ENCODE data around the gene TMEM59L. TPM values are rescaled to one million over a fixed set of nuclear protein-coding genes. Genes with fewer than 3 reads are reported as not detected.

TMEM59L gene
- total and polyA plus RNA-seq, 2 of the 13 experiments (the other 11 are each of a cell fraction or from before 2014, with no cell fraction given), result 0.97 to 5.5 TPM

- Histone ChIP-seq H3K4me1 (ENCODE audit: insufficient read depth, low read length) (peaks cover 10% of the 10 kb centered on the region), H3K9ac (ENCODE audit: insufficient read depth, low read depth, low read length) (no peak overlapping the region), H3K27ac (ENCODE audit: extremely low read length, insufficient read depth, low read length) (no peak overlapping the region), H3K27me3 (ENCODE audit: control insufficient read depth in 1 of 2, insufficient read depth in 2 of 2, low read length in 2 of 2) (no peaks in the 10 kb centered on the region), H3K9me3 (ENCODE audit: low read length) (no peaks in the 10 kb centered on the region), H4K20me1 (ENCODE audit: insufficient read depth, low read length) (no peaks in the 10 kb centered on the region), H3K36me3 (replicated peaks in 1 of 2; ENCODE audit: control insufficient read depth in 1 of 2, insufficient read depth in 2 of 2, low read length in 2 of 2) (peaks cover 6 to 7% of the 10 kb centered on the region in 2 experiments; a peak in 3 of 5 replicates), H2AFZ (ENCODE audit: low read length) (no peak overlapping the region), H3K4me3 (replicated peaks in 1 of 3; ENCODE audit: insufficient read depth in 1 of 3, low read depth in 2 of 3, low read length in 3 of 3) (no peak overlapping the region), H3K79me2 (ENCODE audit: insufficient read depth, low read length) (no peaks in the 10 kb centered on the region), H3K4me2 (ENCODE audit: low read depth, low read length) (no peak overlapping the region)
- intact Hi-C loops (cut with micrococcal nuclease; ENCODE audit: unreplicated experiment), result no loop called here
- DNase-seq (ENCODE audit: low spot score), result no peak
- FAIRE-seq, result no peak
- in situ Hi-C loops (cut with HindIII; ENCODE audit: extremely low pct_ligation_motif_present, low pct_unique_long_range_greater_than_20kb), result no loop called here
- BruUV-seq (replicated peaks), result no TSS peak
- ATAC-seq, result no peak
- WGBS (ENCODE audit: low lambda C conversion rate), result 83% methylated on average over 3 of the region's 5 CpGs
- POLR2A ChIA-PET, result no interaction called here
- CTCF ChIA-PET (ENCODE audit: low intra/inter-chr PET ratio, low total read pairs), result no interaction called here
- TF ChIP-seq DBP (CRISPR knock-in tag; IDR thresholded peaks at IDR 0.05; ENCODE audit: not compliant biosample characterization) (no peak), ZNF382 (CRISPR knock-in tag; IDR thresholded peaks at IDR 0.05; ENCODE audit: borderline replicate concordance) (no peak), SCMH1 (CRISPR knock-in tag; IDR thresholded peaks at IDR 0.05; ENCODE audit: borderline replicate concordance) (no peak), MXD1 (CRISPR knock-in tag; IDR thresholded peaks at IDR 0.05) (no peak), ZFP36L2 (CRISPR knock-in tag; IDR thresholded peaks at IDR 0.05) (no peak), ZNF20 (CRISPR knock-in tag; IDR thresholded peaks at IDR 0.05) (no peak), ZMYM3 (CRISPR knock-in tag; IDR thresholded peaks at IDR 0.05) (no peak), ZSCAN25 (CRISPR knock-in tag; IDR thresholded peaks at IDR 0.05) (no peak), MEIS2 (CRISPR knock-in tag; IDR thresholded peaks at IDR 0.05) (no peak), HNRNPL (IDR thresholded peaks at IDR 0.05; ENCODE audit: low read depth, low read length) (no peak), ZBTB46 (CRISPR knock-in tag; IDR thresholded peaks at IDR 0.05; ENCODE audit: borderline replicate concordance) (no peak), CREM (IDR thresholded peaks at IDR 0.05) (no peak), CREM (CRISPR knock-in tag; IDR thresholded peaks at IDR 0.05) (no peak), UBTF (CRISPR knock-in tag; IDR thresholded peaks at IDR 0.05) (no peak), ZNF253 (CRISPR knock-in tag; IDR thresholded peaks at IDR 0.05; ENCODE audit: borderline replicate concordance) (no peak), ZGPAT (CRISPR knock-in tag; IDR thresholded peaks at IDR 0.05) (no peak)
Observed at GRCh38 chr19:18666784-18667183, 54.1 kb downstream of the TMEM59L start.
